ENCODE data around the gene PAX2. TPM values are rescaled to one million over a fixed set of nuclear protein-coding genes. Genes with fewer than 3 reads are reported as not detected.

The PAX2 gene
- total RNA-seq, 1 donor from 2014 or later: not detected

DNA sequence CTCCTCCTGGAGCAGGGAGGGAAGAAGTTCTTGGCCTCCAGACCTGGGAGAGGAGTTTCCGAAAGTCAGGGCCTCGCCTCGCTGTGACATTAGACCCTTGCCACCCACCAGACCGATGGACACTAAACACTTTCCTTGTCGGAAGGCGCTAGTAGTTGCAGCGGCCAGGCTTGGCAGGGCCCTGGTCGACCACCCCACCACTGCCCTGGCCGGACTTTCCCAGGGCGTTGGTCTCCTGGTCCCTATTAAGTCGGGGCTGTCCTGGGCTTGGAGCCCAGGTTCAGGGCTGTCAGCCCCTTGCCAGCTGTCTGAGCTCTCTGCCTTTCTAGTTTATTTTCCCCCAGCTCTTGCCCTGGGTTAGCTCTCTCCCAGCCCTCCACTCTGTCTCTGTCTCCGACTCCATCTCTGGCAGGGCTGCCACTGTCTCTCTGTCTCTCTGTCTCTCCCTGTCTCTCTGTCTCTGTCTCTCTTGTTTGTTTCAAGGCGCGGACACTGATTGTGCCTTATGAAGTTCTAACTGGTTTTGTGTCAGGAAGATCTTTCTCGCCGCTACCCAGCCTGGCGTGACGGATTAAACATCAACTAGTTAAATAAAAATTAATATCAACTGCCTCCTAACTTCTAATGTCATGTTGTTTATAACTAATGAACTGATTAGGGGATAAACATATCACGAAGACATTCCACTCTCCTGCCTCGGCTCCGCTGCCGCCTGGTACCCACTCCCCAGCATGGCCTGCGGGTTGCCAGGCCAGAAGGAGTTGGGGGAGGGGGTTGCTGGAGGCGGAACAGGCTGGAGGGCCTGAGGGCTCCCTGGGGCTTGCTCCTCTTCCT is 13.8 kb upstream of the PAX2 start:
- TF ChIP-seq, protein P1, sequence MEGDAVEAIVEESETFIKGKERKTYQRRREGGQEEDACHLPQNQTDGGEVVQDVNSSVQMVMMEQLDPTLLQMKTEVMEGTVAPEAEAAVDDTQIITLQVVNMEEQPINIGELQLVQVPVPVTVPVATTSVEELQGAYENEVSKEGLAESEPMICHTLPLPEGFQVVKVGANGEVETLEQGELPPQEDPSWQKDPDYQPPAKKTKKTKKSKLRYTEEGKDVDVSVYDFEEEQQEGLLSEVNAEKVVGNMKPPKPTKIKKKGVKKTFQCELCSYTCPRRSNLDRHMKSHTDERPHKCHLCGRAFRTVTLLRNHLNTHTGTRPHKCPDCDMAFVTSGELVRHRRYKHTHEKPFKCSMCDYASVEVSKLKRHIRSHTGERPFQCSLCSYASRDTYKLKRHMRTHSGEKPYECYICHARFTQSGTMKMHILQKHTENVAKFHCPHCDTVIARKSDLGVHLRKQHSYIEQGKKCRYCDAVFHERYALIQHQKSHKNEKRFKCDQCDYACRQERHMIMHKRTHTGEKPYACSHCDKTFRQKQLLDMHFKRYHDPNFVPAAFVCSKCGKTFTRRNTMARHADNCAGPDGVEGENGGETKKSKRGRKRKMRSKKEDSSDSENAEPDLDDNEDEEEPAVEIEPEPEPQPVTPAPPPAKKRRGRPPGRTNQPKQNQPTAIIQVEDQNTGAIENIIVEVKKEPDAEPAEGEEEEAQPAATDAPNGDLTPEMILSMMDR (IDR thresholded peaks at IDR 0.05): no peak
- Histone ChIP-seq H3K36me3 (no peaks in the 10 kb centered on the region), H3K27me3 (ENCODE audit: low read depth) (peaks cover 96% of the 10 kb centered on the region), H3K27ac (no peak overlapping the region), H3K4me3 (peak overlapping the region; percentile 25), H3K4me1 (peaks cover 27% of the 10 kb centered on the region), H3K9me3 (no peaks in the 10 kb centered on the region)
- intact Hi-C loops (cut with DNase I): no loop called here
- no peak for ATAC-seq
- DNase-seq: no peak

DNA sequence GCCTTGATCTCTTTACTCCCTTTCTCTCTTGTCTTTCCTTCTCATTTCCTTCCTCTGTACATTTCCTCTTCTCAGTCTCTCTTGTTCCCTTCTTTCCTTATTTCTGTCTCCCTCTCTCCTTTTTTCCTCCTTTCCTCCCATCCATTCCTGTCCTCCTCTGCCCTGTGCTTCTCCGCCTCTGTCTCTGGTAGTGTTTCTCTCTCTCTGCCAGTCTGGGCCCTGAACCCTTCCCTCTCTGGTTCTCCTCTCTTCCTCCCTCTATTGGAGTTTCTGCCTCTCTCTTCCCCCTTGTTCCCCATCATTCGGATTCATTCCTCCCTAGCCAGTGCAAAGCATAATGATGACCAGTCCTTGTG is 13.2 kb upstream of the PAX2 start:
- Histone ChIP-seq H3K27ac (no peak overlapping the region), H3K27me3 (ENCODE audit: low read depth) (peaks cover 98% of the 10 kb centered on the region)

DNA sequence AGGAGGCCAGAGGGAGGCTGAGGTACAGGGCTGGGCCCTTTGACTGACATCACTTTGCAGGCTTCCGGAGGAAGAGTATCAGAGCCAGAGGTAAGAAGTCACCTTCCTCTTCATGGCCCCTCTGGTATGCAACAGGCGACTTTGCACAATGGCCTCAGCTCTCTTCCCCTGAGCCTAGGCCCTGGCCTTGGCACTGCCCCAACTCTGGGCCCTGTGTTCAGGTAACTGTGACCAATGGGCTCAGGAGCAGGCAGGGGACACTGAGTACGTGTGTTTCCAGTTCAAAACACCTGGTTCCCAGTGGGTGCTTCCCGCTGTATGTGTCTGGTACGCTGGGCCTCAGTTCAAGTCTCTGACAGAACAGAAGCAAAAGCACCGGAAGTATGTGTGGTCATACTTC is 12.1 kb upstream of the PAX2 start:
- DNase-seq: no peak
- no peaks in the 10 kb centered on the region for H3K9me3 ChIP-seq
- H3K27ac ChIP-seq: no peak overlapping the region
- no peaks in the 10 kb centered on the region for H3K36me3 ChIP-seq
- H3K4me1 ChIP-seq: peaks cover 36% of the 10 kb centered on the region
- intact Hi-C loops (cut with DNase I): no loop called here
- no peak for ATAC-seq
- peaks cover 98% of the 10 kb centered on the region for H3K27me3 ChIP-seq (ENCODE audit: low read depth)
- TF ChIP-seq, protein P1 (IDR thresholded peaks at IDR 0.05): no peak
- H3K4me3 ChIP-seq: no peak overlapping the region

More for the DNA sequence above, 13.2 kb upstream of the PAX2 start:
- Histone ChIP-seq H3K4me1 (peaks cover 28% of the 10 kb centered on the region), H3K4me3 (no peak overlapping the region), H3K36me3 (no peaks in the 10 kb centered on the region), H3K9me3 (no peaks in the 10 kb centered on the region)
- intact Hi-C loops (cut with DNase I): no loop called here
- TF ChIP-seq, protein P1 (IDR thresholded peaks at IDR 0.05): no peak
- DNase-seq: no peak
- ATAC-seq: no peak

DNA sequence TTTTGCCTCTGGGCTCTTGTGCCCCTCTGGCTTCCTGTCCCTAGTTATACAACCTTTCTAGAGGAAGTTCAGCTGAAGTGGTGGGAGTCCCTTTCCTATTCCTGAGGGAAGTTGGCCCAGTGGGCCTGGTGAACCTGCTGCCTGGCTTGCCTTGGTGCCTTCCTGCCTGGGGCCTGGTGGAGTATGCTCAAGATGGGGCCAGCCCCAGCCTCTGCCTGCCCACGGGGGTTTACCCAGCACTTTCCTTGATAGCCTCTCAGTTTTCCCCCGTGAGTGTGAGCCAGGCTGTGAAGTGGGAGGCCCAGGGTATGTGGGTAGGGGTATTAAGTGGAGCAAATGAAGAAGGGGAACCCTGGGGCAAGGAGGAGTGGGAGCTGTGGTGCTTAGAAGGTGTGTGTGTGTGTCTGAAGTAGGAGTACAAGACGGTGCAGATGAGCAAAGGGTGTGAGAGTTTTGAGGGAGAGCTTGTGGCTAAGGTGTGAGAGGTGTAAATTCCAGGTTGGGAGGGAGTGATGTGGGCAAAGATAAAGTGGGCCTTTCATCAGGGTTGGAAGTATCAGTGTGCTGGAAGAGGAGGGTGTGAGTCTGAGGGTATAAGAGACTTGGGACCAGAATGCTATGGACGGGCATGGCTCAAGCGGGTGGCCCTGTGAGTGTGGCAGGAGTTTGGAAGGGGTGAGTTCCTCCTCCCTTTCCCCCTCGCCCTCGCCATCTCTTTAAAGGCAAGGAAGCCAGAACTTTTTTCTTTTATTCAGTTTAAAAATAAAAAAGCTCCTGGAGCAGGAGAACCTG is 10.9 kb upstream of the PAX2 start:
- ATAC-seq: no peak
- no peak overlapping the region for H3K27ac ChIP-seq
- intact Hi-C loops (cut with DNase I): no loop called here
- DNase-seq: no peak
- H3K27me3 ChIP-seq (ENCODE audit: low read depth): peaks cover 97% of the 10 kb centered on the region
- peaks cover 29% of the 10 kb centered on the region for H3K4me1 ChIP-seq
- H3K4me3 ChIP-seq: no peak overlapping the region
- H3K36me3 ChIP-seq: no peaks in the 10 kb centered on the region
- no peaks in the 10 kb centered on the region for H3K9me3 ChIP-seq
- TF ChIP-seq, protein P1 (IDR thresholded peaks at IDR 0.05): no peak

DNA sequence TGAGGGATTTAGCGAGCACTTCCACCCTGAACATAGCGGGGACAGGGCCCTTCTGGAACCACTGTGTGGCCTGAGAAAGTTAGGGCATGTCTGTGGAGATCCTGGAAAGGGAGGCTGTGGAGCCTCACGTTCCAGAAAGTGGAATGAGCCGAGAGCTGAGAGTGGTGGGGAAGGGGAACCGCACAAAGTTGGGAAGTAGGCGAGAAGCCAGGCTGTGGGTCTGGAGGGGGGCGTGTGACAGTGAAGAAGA is 10.4 kb upstream of the PAX2 start:
- no peaks in the 10 kb centered on the region for H3K36me3 ChIP-seq
- TF ChIP-seq, protein P1 (IDR thresholded peaks at IDR 0.05): no peak
- ATAC-seq: no peak
- peaks cover 24% of the 10 kb centered on the region for H3K4me1 ChIP-seq
- no peak overlapping the region for H3K4me3 ChIP-seq
- DNase-seq: no peak
- no peaks in the 10 kb centered on the region for H3K9me3 ChIP-seq
- H3K27me3 ChIP-seq (ENCODE audit: low read depth): peaks cover 97% of the 10 kb centered on the region
- no peak overlapping the region for H3K27ac ChIP-seq
- intact Hi-C loops (cut with DNase I): no loop called here

All from lower lobe of right lung (tissue), 2 donors.